Stimulated activated CD8-positive, alpha-beta memory T cell treated with anti-CD3 and anti-CD28 coated beads, Interleukin-7, amount 100 ng/mL, for 1 hour (primary cell): Measurements from ENCODE around the gene SLC1A4.

Experiments used
- DNase-seq, 2 donors: peaks; one replicate each; pipeline ENCODE4 v3.0.0-alpha.2; 2020; ENCODE audit warnings: low read depth in 2 of 2

SLC1A4 gene

DNA sequence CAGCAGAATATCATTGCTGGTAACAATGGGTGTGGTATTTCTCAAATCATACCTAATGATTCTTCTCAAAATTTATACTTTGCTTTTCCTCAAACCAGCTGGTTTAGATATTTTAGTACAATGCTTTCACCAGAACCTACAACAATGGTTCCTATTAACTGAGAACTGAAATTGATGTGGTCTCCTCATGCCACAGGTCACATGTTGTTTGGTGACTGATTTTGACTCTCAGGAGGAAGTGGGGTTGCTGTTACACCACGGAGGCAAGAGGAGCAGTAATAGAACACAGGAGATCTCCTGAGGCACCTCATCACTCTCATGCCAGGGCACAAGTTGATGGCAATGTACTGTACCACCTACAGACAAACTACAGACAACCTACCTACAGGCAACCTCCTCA is 64.0 kb downstream of the SLC1A4 start:
- DNase-seq = no peak

DNA sequence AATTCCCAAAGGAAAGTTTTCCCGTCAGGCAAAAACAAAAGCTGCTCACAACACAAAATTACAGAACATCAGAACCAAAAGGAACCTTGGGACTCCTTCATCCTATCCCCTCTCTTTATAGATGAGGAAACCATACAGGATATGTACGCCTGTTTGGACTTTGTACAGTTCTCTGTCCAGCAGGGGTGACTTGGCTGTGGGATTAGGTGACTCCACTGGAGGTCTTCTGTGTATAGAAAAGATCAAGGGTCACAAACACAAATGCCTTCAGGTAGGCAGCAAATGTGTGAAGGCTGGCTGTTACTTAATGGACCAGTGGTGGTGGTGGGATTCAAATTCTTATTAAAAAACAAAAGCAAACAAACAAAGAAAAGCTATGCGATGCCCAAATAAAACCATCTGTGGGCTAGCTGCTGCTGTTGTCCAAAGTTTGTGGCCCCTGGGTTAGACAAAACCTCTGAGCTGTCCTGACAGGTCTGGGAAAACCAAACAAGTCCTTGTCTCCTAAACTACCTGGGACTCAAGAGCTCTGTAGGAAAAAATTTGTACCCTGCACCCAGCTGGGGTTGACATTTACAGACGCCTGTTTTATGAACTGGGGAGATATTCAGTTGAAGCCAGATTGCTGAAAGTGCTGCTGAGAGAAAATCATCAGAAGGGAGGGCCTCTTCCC is 65.7 kb downstream of the SLC1A4 start:
- DNase-seq = no peak

DNA sequence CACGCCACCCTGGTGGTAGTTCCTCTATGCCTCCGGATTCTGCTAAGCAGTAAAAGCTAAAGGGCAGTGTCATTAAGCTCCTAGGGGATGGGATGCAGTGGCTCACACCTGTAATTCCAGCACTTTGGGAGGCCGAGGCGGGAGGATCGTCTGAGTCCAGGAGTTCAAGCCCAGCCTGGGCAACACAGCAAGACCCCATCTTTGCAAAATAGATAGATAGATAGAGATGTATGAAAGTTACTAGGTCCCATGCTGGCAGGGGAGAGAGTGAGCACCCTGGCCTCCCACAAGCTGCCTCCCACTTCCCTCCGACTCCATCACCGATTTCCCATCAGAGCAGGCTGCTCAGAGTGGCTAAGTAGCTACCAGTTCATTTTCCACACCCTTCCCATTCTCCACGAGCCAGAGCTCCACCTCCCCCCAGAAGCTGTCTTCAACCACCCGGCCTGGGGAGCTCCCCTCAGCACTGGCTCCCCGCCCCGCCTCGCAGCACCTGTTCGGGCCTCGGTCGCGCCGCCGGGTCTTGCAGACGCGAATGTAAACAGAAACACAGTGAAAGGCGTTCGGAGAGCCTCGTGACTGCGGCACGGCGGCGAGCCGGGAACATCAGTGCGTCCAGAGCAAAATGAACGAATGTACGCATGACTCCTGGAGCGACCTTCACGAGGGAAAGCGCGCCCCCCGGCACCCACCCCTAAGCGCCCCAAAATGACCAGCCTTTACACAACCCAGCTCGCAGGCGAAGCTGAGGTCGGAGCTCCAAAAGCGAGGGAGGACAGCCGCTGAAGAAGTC is 66.4 kb downstream of the SLC1A4 start:
- no peak for DNase-seq

DNA sequence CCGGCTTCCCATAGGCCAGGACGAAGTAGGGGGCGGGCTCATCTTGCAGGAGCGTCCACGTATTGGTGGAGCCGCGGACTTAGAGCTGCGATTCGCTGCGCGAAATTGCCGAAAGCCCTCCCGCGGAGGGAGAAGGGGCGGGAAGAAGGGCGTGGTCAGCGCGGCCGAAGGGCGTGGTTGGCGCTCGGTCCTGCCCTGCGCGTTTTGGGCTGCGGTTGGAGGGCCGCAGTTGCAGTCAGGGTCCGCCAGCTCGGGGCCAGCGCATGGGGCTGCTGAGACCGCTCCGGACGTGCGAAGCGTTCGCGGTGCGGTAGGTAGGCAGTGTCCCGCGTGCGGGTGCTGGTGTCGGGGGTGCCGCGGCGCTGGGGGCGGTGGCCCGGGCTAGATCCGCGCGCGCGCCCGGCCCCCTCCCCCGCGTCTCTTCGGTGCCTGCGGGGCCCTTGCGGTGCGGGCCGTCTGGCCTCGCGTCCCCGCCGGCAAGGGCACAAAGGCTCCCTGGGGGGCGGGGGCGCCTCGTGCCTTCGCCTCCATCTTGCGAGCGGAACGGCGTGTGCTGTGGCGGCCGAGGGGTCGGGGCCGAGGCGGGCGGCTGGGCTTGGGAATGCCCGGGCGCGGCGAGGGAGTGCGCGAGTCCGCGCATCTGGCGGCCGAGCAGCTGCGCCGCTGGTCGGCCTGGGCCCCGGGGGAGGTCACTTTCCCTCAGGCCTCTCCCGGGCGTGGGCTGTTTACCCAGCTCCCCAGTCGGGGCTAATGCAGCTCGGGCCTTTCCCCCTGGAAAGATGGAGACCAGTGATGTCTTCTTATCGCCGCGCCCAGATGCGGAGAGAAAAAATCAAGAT is 67.2 kb downstream of the SLC1A4 start, which contains the start of gene CEP68:
Gene CEP68 (plus strand): TSS at position 202 of the 839 bp plus-strand sequence. CDS start 13,029 bp downstream, outside the sequence.
- DNase-seq = peak; percentile 91 to 92

DNA sequence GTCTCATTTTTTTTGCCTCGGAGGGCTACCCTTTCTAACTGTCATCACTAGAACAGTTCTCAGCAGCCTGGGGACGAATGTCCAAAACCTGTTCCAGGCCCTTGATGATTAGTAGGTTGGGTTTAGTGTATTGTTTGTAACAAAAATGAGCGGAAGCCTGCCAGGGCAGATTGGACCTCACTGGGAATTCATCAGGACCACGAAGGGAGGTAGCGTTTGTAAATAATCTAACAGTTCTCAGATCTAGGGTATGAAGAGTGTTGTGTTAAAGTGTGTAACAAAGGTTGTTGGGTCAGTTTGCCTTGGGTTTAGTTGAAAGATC is 67.8 kb downstream of the SLC1A4 start:
- no peak for DNase-seq

DNA sequence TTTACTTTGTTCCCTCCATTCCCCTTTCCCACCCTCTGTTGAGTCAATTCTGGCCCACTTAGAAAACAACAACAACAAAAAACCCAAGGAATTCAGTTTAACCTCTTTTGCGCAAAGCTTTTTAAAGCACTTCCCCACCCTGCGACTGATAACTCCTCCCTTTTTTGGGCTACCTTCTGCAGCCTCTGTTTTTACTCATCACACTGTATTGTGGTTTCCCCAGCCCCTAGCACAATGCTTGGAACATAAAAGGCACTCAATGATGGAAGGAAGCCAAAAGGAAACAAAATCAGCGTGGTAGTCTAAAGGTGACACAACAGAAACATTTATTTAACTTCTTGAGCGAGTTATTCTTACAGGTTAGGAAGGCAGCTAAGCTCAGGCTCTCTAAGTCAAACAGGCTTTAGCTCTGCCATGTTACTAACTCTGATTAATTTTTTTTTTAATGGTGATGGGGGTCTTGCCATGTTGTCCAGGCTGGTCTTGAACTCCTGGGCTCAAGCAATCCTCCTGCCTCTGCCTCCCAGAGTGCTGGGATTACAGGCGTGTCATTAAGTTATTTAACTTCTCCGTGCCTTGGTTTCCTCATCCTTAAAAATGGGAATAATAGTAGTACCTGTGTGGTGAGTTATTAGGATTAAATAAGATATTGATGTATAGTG is 68.3 kb downstream of the SLC1A4 start:
- no peak for DNase-seq

DNA sequence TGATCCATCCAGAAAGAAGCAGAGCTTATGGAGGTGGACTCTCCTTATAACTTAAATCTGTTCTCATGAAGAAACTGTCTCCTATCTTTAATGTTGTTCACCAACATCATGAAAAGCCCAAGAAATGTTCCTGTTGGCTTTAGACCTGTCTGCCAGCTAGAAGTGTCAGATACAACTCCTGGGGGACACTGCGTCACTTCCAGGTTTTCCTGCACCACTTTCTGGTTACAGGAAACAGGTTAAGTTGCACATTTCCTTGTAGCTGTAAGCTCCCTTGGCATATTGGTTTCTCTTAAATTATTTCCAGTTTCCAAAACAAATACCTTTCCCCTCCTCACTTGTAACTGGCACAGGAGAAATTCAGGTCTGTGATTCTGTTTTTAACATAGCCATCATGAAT is 69.9 kb downstream of the SLC1A4 start:
- no peak for DNase-seq

DNA sequence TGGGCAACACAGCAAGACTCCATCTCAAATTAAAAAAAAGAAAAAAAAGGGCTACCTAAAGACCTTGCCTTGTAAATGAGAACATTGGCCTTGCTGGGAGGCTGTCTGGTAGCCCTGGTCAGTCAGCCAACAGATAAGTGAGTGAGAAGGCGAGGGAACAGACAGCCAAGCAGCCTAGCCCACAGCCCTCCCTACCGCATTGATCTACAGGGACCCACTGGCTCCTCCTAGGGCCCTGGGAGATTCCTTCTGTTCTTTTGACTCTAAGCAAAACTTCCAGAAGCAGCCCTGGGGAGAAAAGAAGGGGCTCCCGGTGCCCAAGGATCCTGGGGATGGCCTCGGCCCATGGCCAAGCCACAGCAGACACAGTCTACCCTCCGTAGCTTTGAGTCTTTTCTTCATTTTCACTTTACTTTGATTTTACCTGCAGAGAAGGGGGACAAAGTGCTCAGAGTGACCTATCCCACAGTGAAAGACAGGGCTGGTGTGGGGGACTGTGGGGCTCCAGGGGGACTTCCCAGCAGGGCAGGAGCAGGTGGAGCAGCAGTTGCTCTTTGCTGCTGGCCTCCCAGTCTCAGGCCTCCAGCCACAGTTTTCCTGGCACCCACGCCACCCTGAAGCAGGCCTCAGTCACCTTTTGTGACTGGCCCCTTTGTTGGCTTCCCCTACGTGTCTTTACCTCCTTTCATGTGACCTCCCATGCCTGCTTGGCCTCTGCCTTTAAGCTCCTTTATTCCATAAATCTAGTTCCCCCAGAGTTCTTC is 72.1 kb downstream of the SLC1A4 start:
- no peak for DNase-seq

DNA sequence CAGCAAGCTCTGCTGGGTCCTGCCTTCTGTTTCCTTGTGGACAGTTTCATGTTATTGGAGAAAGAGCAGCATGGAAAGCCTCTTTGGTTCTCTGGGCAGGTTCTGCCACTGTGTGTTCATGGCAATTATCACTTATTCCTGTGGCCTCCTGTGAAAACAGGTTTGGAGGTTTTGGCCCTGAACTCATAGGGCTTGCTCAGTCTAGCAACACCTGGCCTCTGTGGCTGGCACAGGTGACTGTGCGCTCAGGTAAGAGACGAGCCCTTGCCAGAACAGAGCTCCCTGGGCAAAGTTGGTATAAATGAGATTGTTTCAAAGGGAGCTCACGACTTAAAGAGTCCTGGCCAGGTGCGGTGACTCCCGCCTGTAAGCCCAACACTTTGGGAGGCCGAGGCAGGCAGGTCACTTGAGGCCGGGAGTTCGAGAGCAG is 72.7 kb downstream of the SLC1A4 start:
- DNase-seq = no peak

DNA sequence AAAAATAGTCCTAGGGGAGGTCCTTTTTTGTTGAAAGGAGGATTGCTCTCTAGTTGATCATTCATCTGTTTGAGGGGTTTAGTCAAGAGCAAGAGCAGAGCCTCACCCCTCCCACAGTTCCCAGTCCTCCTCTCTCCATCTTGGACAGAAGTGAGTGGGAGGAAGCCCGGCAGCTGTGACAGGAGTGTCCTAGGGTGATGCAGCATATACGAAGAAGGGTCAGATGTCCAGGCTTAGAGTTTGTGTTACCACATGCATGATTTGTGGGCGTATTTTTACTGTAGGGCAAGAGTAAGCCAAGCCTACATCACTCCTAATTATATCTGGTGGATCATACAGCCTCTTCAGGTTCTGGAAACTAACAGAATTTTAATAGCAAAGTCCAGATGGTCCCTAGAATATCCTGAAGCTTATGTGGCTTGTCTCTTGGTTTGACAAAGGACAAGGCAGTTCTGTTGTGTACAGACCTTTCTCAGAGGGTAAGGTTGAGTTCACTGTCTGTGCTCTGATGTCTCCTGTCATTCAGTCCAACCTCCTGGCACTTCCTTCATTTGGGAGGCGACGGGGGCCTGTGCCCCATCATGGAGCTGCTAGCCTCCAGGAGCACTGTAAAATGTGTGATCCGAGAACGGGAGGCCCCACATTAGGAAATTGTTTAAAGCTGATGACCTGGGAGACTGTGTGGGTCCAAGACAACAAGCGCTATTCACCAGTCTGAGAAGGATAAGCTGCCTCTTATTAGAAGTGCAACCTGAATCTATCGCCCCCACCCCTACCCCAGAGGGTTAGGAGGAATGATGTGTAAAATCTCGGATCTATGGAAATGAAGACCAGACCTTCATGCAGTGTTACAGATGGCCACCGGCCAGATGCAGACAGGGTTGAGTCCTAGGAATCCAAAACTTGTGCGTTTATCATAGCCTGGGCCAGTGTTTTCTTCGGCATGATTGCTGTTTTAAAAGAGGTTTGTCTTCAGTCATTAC is 73.9 kb downstream of the SLC1A4 start:
- DNase-seq = no peak

DNA sequence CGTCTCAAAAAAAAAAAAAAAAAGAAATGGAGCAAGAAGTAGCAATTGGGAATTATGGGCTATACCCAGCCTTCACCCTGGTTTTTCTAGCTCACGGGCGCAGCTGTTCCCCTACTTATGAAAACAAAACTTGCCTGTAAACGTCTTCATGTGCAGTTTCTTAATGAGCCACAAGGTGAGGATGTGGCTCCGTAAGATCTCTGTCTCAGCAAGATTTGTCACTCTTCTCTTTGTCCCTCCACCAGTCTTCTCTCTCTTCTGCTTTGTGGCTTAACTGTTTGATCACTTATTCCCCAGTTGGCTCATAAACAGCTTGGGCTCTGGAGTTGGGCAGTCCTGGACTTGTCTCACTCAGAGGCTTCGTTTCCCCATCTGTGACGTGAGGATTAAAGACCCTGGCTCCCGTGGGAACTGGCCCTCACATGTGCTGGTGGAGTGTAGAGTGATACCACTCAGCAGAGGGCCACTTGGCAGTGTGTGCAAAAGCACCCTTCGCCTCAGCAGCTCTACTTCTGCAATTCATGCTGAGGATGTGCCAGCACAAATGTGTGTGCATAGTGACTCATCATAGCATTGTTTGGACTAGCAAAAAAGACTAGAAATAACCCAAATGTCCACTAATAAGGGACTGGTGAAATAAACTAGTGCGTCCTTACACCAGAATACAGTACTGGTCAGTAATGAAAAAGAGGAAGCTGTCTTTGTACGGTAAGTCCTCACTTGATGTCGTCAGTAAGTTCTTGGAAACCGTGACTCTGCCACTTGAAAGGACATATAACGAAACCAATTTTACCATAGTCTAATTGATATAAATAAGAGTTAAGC is 75.7 kb downstream of the SLC1A4 start:
- no peak for DNase-seq

DNA sequence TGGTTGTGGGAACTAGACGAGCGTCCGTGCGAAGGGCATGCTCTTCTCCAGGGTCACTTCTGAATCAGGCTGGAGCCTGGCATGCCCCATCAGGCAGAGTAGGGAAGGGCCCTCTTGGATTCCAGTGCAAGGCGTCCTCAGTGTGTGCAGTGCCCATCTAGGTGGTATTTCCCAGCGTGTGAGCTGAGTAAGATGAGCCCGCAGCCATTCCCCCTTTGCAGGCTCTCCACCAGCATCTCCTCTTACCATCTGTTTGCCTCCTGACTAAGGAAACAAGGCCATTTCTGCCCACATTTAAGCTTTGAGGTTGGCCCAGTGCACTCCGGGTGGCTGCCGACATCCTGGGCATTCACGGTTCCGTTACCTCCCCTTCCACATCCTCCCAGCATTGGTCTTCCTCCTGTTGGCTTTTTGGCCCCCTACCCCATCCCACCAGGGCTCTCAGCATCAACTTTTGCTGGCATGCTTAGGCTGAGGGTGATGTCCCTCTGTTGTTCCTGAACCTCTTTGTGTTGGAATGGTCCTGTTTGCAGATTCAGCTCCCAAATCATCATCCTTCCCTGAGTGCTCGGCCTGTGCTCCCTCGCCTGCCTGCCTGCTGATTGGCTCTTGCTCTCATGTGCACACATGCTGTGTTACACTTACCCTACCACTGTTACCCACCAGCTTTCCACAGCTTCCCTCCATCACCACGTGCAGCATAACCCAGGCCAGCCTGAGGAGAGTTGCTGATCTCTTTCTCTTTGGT is 78.8 kb downstream of the SLC1A4 start:
- DNase-seq = no peak

DNA sequence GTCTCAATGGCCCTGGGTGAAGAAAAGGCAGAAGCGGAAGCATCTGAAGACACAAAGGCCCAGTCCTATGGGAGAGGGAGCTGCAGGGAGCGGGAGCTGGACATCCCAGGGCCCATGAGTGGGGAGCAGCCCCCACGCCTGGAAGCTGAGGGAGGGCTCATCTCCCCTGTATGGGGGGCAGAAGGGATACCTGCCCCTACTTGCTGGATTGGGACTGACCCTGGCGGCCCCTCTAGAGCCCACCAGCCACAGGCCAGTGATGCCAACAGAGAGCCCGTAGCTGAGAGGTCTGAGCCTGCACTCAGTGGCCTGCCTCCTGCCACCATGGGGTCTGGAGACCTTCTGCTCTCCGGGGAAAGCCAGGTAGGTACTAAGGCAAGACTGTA is 80.2 kb downstream of the SLC1A4 start:
- DNase-seq = no peak

DNA sequence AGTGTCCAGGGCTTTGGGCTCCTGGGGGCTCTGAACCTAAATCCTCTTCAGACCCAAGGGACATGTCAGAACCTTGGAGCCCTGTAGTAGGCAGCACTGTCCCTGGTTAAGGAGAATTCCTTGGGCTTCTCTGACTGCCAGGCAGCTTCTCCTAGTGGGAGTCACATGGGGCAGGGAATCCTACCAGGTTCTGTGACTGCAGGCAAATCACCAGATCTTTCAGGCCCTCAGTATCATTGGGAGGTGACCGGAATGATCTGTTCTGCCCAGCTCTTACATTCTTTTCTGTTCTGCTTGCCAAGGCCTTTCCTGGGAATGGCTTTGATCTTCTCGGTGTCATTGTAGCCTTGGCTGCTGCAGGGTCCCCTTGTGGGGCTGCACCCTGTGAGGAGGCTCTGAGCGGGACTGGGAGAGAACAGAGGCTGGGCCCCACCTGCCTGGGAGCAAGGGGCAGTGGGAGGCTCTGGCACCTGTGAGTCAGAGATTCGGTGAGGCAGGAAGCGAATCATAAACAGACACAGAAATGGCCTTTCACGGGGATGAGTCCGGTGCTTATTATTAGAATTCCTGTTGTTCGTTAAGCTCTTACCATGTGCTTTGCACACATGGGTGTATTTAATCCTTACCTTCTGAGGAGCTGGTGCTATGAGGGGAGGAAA is 81.1 kb downstream of the SLC1A4 start:
- DNase-seq = no peak

DNA sequence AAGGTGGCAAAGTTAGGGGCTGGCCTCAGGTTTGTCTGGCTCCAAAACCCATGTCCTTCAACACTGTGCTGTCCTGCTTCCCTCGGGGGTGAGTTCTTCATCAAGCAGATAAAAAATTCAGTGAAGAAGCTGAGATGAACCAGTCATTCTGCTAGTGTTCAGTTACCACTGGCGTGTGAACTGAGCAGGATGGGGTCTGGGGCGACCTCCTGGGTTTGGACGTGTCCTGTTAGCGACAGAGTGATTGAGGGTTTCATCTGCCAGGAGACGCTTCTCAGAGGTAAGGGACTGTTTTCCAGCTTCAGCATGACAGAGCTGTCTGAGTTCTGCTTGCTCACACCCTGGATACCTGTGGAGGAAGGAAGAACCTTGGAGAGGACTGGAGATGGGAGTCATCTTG is 81.7 kb downstream of the SLC1A4 start:
- no peak for DNase-seq

DNA sequence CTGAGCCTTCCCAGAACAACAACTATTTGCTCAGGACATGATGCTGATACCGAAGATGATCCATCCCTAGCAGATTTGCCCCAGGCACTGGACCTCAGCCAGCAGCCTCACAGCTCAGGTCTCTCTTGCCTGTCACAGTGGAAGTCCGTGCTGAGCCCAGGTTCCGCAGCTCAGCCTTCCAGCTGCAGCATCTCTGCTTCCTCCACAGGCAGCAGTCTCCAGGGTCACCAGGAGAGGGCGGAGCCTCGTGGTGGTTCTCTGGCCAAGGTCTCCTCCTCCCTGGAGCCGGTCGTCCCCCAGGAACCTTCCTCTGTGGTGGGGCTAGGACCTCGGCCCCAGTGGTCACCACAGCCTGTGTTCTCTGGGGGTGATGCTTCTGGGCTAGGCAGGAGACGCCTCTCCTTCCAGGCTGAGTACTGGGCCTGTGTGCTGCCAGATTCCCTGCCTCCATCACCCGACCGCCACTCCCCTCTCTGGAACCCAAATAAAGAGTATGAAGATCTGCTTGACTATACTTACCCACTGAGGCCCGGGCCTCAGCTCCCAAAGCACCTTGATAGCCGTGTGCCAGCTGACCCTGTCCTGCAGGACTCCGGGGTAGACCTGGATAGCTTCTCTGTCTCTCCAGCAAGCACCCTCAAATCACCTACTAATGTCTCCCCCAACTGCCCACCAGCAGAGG is 82.4 kb downstream of the SLC1A4 start:
- no peak for DNase-seq
